Left lung (tissue), 14 donors: ENCODE results near the gene DGUOK. TPM values are rescaled to one million over a fixed set of nuclear protein-coding genes. Genes with fewer than 3 reads are reported as not detected.
A peak's percentile ranks its signal among the peaks of the same experiment; 100 is the strongest.
"Not testable (repeated sequence)": the region's sequence is repeated elsewhere in the genome, so short reads cannot be mapped to it uniquely, and the experiment has no call there.

Experiments
- ATAC-seq: fragments of 200-7000 bp; cut with Tn5 transposase; one replicate; pipeline ENCODE4 v1.9.1; 2020; ENCODE audit warnings: moderate library complexity
- DNase-seq, 4 donors: peaks; one replicate each; pipeline ENCODE4 v3.0.0-alpha.2; 2013 to 2020
- H3K27ac ChIP-seq, 2 donors: fragments of 200-600 bp; sonication (generic) in 1 of 2; one replicate each; pipeline versions ENCODE4 v1.5.0 to v1.8.0; 2020 to 2021
- H3K27me3 ChIP-seq, 2 donors: fragments of 200-600 bp; sonication (generic) in 1 of 2; one replicate each; pipeline versions ENCODE4 v1.5.0 to v1.8.0; 2020 to 2021
- H3K36me3 ChIP-seq, 2 donors: fragments of 200-600 bp; sonication (generic) in 1 of 2; one replicate each; pipeline versions ENCODE4 v1.5.0 to v1.8.0; 2020 to 2021
- H3K4me1 ChIP-seq, 2 donors: fragments of 200-600 bp; one replicate each; pipeline ENCODE4 v1.8.0; 2021
- H3K4me3 ChIP-seq, 2 donors: fragments of 200-600 bp; sonication (generic) in 1 of 2; one replicate each; pipeline versions ENCODE4 v1.5.0 to v1.8.0; 2020 to 2021; ENCODE audit warnings: mild to moderate bottlenecking in 1 of 2
- H3K9me3 ChIP-seq, 2 donors: fragments of 200-600 bp; sonication (generic) in 1 of 2; one replicate each; pipeline versions ENCODE4 v1.5.0 to v1.8.0; 2020 to 2021
- intact Hi-C, 2 donors: fragments of 100-400 bp; cut with DNase I; formaldehyde crosslinking; loops; one replicate each; pipeline versions ENCODE4 v1.11.2 to v1.14.2; 2022
- long read RNA-seq, 12 donors: library from polyadenylated mRNA in 2 of 12; unstranded in 2 of 12; transcript quantifications; one replicate each; pipeline ENCODE4 v2.0.0 and lab custom pipeline, GENCODE V29; 2019 to 2026
- polyA plus RNA-seq, 6 donors: library from polyadenylated mRNA; unstranded; fragments of 120-200 nt; gene quantifications; one replicate each; pipeline ENCODE4 v1.2.1, GENCODE V29; 2013; ENCODE audit not compliant: insufficient read length in 6 of 6
- total RNA-seq, 2 donors: library from RNA; stranded (reverse); fragmentation: NEBNext Ultra II Directional; extraction: Animal tissue kit (Norgen Biotek cat#: 25700); gene quantifications; one replicate each; pipeline ENCODE4 v1.2.1, GENCODE V29; 2021
- TF ChIP-seq, protein P1 (sequence below), 2 donors: fragments of 200-600 bp; sonication (generic) in 1 of 2; IDR thresholded peaks; one replicate each; pipeline versions ENCODE4 v1.5.0 to v1.8.0; 2021; ENCODE audit warnings: antibody characterized with exemption in 2 of 2
- donor health status: DM: no; HTN: yes; CAD: no.
- donor health status: DM: no; HTN: no; CAD: no.

The DGUOK gene
- total RNA-seq, result 10 to 100 TPM; 32.1 to 53.3 TPM
- polyA plus RNA-seq, result 10 to 100 TPM; 57.4 to 64.5 (median 61.0) TPM
- long read RNA-seq, donor 1, transcript DGUOK-208 (6 exons, 1,029 nt), result minor isoform, 14 of 79 reads
- long read RNA-seq, donor 1, transcript DGUOK-202 (5 exons, 880 nt), result minor isoform, 7 of 79 reads
- long read RNA-seq, donor 1, transcript DGUOK-203 (4 exons, 703 nt), result major isoform, 26 of 79 reads
- long read RNA-seq, donor 1, transcript DGUOK-201 (7 exons, 1,144 nt), result minor isoform, 13 of 79 reads
- long read RNA-seq, donor 1, partial matches to known transcripts, result 6 of 79 reads
- long read RNA-seq, donor 1, other reads (novel, unspliced or antisense), result 11 of 79 reads
- long read RNA-seq, donor 2, transcript DGUOK-202 (5 exons, 880 nt), result minor isoform, 6 of 59 reads
- long read RNA-seq, donor 2, transcript DGUOK-208 (6 exons, 1,029 nt), result minor isoform, 6 of 59 reads
- long read RNA-seq, donor 2, transcript DGUOK-201 (7 exons, 1,144 nt), result minor isoform, 8 of 59 reads
- long read RNA-seq, donor 2, transcript DGUOK-203 (4 exons, 703 nt), result major isoform, 14 of 59 reads
- long read RNA-seq, donor 2, partial matches to known transcripts, result 11 of 59 reads
- long read RNA-seq, donor 2, other reads (novel, unspliced or antisense), result 13 of 59 reads
- long read RNA-seq, donor 3, transcript DGUOK-202 (5 exons, 880 nt), result minor isoform, 6 of 50 reads
- long read RNA-seq, donor 3, transcript DGUOK-201 (7 exons, 1,144 nt), result minor isoform, 6 of 50 reads
- long read RNA-seq, donor 3, transcript DGUOK-208 (6 exons, 1,029 nt), result minor isoform, 12 of 50 reads
- long read RNA-seq, donor 3, transcript DGUOK-203 (4 exons, 703 nt), result major isoform, 17 of 50 reads
- long read RNA-seq, donor 3, partial matches to known transcripts, result 0 of 50 reads
- long read RNA-seq, donor 3, other reads (novel, unspliced or antisense), result 7 of 50 reads
- long read RNA-seq, donor 4, transcript DGUOK-202 (5 exons, 880 nt), result major isoform, 11 of 43 reads
- long read RNA-seq, donor 4, transcript DGUOK-201 (7 exons, 1,144 nt), result minor isoform, 5 of 43 reads
- long read RNA-seq, donor 4, transcript DGUOK-203 (4 exons, 703 nt), result minor isoform, 9 of 43 reads
- long read RNA-seq, donor 4, transcript DGUOK-208 (6 exons, 1,029 nt), result minor isoform, 8 of 43 reads
- long read RNA-seq, donor 4, partial matches to known transcripts, result 0 of 43 reads
- long read RNA-seq, donor 4, other reads (novel, unspliced or antisense), result 10 of 43 reads
- long read RNA-seq, donor 5, transcript DGUOK-208 (6 exons, 1,029 nt), result major isoform, 12 of 53 reads
- long read RNA-seq, donor 5, transcript DGUOK-203 (4 exons, 703 nt), result minor isoform, 11 of 53 reads
- long read RNA-seq, donor 5, transcript DGUOK-201 (7 exons, 1,144 nt), result minor isoform, 9 of 53 reads
- long read RNA-seq, donor 5, partial matches to known transcripts, result 8 of 53 reads
- long read RNA-seq, donor 5, other reads (novel, unspliced or antisense), result 8 of 53 reads
- long read RNA-seq, donor 6, transcript DGUOK-208 (6 exons, 1,029 nt), result major isoform, 16 of 49 reads
- long read RNA-seq, donor 6, transcript DGUOK-203 (4 exons, 703 nt), result minor isoform, 7 of 49 reads
- long read RNA-seq, donor 6, transcript DGUOK-201 (7 exons, 1,144 nt), result minor isoform, 11 of 49 reads
- long read RNA-seq, donor 6, partial matches to known transcripts, result 0 of 49 reads
- long read RNA-seq, donor 6, other reads (novel, unspliced or antisense), result 10 of 49 reads
- long read RNA-seq, donor 7, transcript DGUOK-208 (6 exons, 1,029 nt), result minor isoform, 7 of 36 reads
- long read RNA-seq, donor 7, transcript DGUOK-203 (4 exons, 703 nt), result major isoform, 13 of 36 reads
- long read RNA-seq, donor 7, transcript DGUOK-201 (7 exons, 1,144 nt), result minor isoform, 9 of 36 reads
- long read RNA-seq, donor 7, partial matches to known transcripts, result 5 of 36 reads
- long read RNA-seq, donor 7, other reads (novel, unspliced or antisense), result 0 of 36 reads
- long read RNA-seq, donor 8, transcript DGUOK-202 (5 exons, 880 nt), result minor isoform, 6 of 51 reads
- long read RNA-seq, donor 8, transcript DGUOK-201 (7 exons, 1,144 nt), result minor isoform, 8 of 51 reads
- long read RNA-seq, donor 8, transcript DGUOK-203 (4 exons, 703 nt), result major isoform, 12 of 51 reads
- long read RNA-seq, donor 8, partial matches to known transcripts, result 6 of 51 reads
- long read RNA-seq, donor 8, other reads (novel, unspliced or antisense), result 13 of 51 reads
- long read RNA-seq, donor 9, result 0 reads
- long read RNA-seq, donor 10, transcript DGUOK-201 (7 exons, 1,144 nt), result minor isoform, 20 of 86 reads
- long read RNA-seq, donor 10, transcript DGUOK-208 (6 exons, 1,029 nt), result major isoform, 25 of 86 reads
- long read RNA-seq, donor 10, transcript DGUOK-203 (4 exons, 703 nt), result minor isoform, 16 of 86 reads
- long read RNA-seq, donor 10, transcript DGUOK-202 (5 exons, 880 nt), result minor isoform, 10 of 86 reads
- long read RNA-seq, donor 10, partial matches to known transcripts, result 0 of 86 reads
- long read RNA-seq, donor 10, other reads (novel, unspliced or antisense), result 15 of 86 reads
- long read RNA-seq, donor 11, transcript DGUOK-201 (7 exons, 1,144 nt), result minor isoform, 7 of 84 reads
- long read RNA-seq, donor 11, transcript DGUOK-208 (6 exons, 1,029 nt), result major isoform, 35 of 84 reads
- long read RNA-seq, donor 11, transcript DGUOK-203 (4 exons, 703 nt), result minor isoform, 7 of 84 reads
- long read RNA-seq, donor 11, partial matches to known transcripts, result 18 of 84 reads
- long read RNA-seq, donor 11, other reads (novel, unspliced or antisense), result 17 of 84 reads
- long read RNA-seq, donor 12, transcript DGUOK-208 (6 exons, 1,029 nt), result minor isoform, 6 of 30 reads
- long read RNA-seq, donor 12, transcript DGUOK-203 (4 exons, 703 nt), result major isoform, 7 of 30 reads
- long read RNA-seq, donor 12, transcript DGUOK-201 (7 exons, 1,144 nt), result major isoform, 7 of 30 reads
- long read RNA-seq, donor 12, partial matches to known transcripts, result 0 of 30 reads
- long read RNA-seq, donor 12, other reads (novel, unspliced or antisense), result 8 of 30 reads

DNA sequence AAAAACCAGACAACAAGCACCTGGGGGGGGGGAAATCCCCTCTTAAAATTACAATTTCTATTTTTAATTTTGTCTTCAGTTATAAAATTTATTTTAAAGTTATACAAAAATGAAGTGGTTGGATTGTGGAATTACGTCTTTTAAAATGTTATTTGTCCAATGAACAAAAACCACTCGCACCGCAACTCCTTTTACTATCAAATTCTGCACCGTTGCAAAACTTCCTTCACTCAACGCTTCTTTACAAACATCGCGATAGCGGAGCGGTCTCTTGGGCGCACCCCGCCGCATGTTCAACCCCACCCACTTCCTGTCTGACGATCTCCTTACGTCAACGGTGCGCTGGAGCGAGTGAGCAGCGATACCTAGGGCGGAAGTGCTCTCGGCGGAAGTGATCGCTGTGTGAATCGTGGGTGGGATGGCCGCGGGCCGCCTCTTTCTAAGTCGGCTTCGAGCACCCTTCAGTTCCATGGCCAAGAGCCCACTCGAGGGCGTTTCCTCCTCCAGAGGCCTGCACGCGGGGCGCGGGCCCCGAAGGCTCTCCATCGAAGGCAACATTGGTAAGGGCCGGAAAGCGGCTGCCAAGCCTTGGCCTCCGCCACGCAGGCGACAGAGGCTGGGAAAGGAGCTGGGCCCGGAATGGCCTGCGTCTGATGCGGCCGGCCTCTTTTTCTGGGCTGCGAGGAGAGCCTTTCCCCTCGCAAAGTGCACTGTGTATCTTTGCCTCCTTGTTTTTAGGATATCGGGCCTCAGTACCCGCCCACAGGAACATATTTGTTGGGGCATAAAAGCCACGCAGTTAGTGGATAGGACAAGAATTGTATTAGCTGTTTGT lies at the start of gene DGUOK:
Gene DGUOK, plus strand, starts transcription at position 388 of the 835 bp plus-strand sequence. Its CDS starts 31 bp downstream, at position 419.
- peak within 1 kb of the TSS; percentile 96 to 97 for H3K27ac ChIP-seq
- TF ChIP-seq, protein P1, sequence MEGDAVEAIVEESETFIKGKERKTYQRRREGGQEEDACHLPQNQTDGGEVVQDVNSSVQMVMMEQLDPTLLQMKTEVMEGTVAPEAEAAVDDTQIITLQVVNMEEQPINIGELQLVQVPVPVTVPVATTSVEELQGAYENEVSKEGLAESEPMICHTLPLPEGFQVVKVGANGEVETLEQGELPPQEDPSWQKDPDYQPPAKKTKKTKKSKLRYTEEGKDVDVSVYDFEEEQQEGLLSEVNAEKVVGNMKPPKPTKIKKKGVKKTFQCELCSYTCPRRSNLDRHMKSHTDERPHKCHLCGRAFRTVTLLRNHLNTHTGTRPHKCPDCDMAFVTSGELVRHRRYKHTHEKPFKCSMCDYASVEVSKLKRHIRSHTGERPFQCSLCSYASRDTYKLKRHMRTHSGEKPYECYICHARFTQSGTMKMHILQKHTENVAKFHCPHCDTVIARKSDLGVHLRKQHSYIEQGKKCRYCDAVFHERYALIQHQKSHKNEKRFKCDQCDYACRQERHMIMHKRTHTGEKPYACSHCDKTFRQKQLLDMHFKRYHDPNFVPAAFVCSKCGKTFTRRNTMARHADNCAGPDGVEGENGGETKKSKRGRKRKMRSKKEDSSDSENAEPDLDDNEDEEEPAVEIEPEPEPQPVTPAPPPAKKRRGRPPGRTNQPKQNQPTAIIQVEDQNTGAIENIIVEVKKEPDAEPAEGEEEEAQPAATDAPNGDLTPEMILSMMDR (IDR thresholded peaks at IDR 0.05), result no peak
- H3K4me1 ChIP-seq, result peaks cover 15 to 64% of the 10 kb centered on the region in 2 donors
- H3K4me3 ChIP-seq, result peak within 1 kb of the TSS; percentile 57 to 77
- peak; percentile 96 to 100 (median 99) for DNase-seq
- H3K27me3 ChIP-seq, result no peaks in the 10 kb centered on the region
- peak; percentile 99 for ATAC-seq
- no peaks in the 10 kb centered on the region for H3K9me3 ChIP-seq
- intact Hi-C loops, result loop anchor here in 1 of 2 donors (10.0 kb wide), 1 partner anchor 58 kb away; the partner anchor contains the start of gene TET3
- H3K36me3 ChIP-seq, result no peaks in the 10 kb centered on the region

DNA sequence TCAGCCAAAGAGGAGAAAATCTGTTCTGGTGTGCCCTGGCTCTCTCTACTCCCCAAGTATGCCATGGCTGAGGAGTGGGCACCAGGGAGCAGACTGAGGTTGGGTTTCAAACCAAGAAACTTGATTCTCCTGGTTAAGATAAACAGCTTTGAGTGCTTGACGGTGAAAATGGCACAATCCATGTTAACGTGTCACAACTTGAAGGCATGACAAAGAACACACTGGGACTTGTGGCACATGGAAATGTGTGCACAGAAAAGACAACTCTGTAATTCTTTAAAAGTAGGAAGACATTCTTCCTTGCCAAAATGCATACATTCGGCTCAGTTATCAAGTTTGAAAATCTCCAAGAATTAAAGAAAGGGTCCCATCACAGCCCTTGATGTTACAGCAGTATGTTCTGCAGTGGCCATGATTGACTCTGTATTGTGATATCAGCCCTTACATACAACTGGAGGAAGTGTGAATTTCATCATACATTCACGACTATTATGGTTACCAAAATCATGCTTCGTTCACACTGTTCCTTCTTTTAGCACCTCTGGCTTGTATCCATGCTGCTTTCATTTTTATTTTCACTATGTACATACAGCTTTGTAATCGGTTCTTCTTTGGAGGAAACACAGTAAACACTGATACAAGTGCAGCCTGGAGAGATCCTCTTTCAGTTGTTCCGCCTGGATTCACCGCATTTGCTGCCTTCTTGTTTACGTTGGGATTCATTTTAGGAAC lies 49.4 kb upstream of the DGUOK start:
- Histone ChIP-seq H3K9me3 (no peaks in the 10 kb centered on the region), H3K4me1 (peaks cover 0 to 4% of the 10 kb centered on the region in 2 donors), H3K36me3 (no peaks in the 10 kb centered on the region), H3K4me3 (no peak overlapping the region), H3K27ac (peak overlapping the region in 1 of 2 donors; percentile 1), H3K27me3 (no peaks in the 10 kb centered on the region)
- intact Hi-C loops, result no loop called here
- peak; percentile 63 for ATAC-seq
- TF ChIP-seq, protein P1 (IDR thresholded peaks at IDR 0.05), result no peak
- DNase-seq, result no peak

DNA sequence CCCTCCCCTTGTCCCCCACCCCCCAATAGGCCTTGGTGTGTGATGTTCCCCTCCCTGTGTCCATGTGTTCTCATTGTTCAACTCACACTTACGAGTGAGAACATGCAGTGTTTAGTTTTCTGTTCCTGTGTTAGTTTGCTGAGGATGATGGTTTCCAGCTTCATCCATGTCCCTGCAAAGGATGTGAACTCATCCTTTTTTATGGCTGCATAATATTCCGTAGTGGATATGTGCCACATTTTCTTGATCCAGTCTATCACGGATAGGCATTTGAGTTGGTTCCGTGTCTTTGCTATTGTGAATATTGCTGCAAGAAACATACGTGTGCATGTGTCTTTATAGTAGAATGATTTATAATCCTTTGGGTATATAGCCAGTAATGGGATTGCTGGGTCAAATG lies 48.7 kb upstream of the DGUOK start:
- H3K4me1 ChIP-seq, H3K9me3 ChIP-seq, H3K27ac ChIP-seq, DNase-seq, intact Hi-C loops, H3K27me3 ChIP-seq, H3K4me3 ChIP-seq, ATAC-seq, H3K36me3 ChIP-seq: not testable (repeated sequence)
